Stimulated activated memory B cell treated with anti-CD40 and anti-IgM and Interleukin-4, amounts not matched to agents 10 μg/mL and 1 μg/mL and 100 μg/mL, for 72 hours (primary cell): ENCODE data around the gene DKC1.

ENCODE experiments used
- ATAC-seq: fragments of 150-1000 bp; cut with Tn5 transposase; 2 replicates; pipeline ENCODE4 v1.10.0; 2021
- H3K27ac Mint-ChIP-seq: one replicate; pipeline ENCODE4 v1.8.0; 2022; ENCODE audit warnings: mild to moderate bottlenecking, mixed read lengths
- H3K27me3 Mint-ChIP-seq: one replicate; pipeline ENCODE4 v1.8.0; 2022; ENCODE audit warnings: mixed read lengths
- H3K36me3 Mint-ChIP-seq: one replicate; pipeline ENCODE4 v1.8.0; 2022; ENCODE audit warnings: mixed read lengths
- H3K4me1 Mint-ChIP-seq: one replicate; pipeline ENCODE4 v1.8.0; 2022; ENCODE audit warnings: mixed read lengths
- H3K4me3 Mint-ChIP-seq: one replicate; pipeline ENCODE4 v1.8.0; 2022; ENCODE audit warnings: mild to moderate bottlenecking, moderate library complexity, mixed read lengths
- H3K9me3 Mint-ChIP-seq: one replicate; pipeline ENCODE4 v1.8.0; 2022; ENCODE audit warnings: mixed read lengths

Gene DKC1

GRCh38 chrX:154731184-154731583, 31.5 kb upstream of the DKC1 start:
- H3K4me3 Mint-ChIP-seq: no peak overlapping the region
- H3K36me3 Mint-ChIP-seq: peaks cover 10% of the 10 kb centered on the region
- H3K4me1 Mint-ChIP-seq: peaks cover 46% of the 10 kb centered on the region
- H3K9me3 Mint-ChIP-seq: no peaks in the 10 kb centered on the region
- H3K27ac Mint-ChIP-seq: peak overlapping the region; percentile 12
- H3K27me3 Mint-ChIP-seq: no peaks in the 10 kb centered on the region
- no peak for ATAC-seq

GRCh38 chrX:154731881-154732280, 30.8 kb upstream of the DKC1 start:
- ATAC-seq: no peak
- Mint-ChIP-seq H3K27ac (no peak overlapping the region), H3K4me3 (no peak overlapping the region), H3K4me1 (peaks cover 41% of the 10 kb centered on the region), H3K27me3 (no peaks in the 10 kb centered on the region), H3K9me3 (no peaks in the 10 kb centered on the region), H3K36me3 (peaks cover 10% of the 10 kb centered on the region)

GRCh38 chrX:154732421-154733065, 30.1 kb upstream of the DKC1 start:
- Mint-ChIP-seq H3K4me3 (no peak overlapping the region), H3K4me1 (peaks cover 43% of the 10 kb centered on the region)

GRCh38 chrX:154733066-154733425, 29.6 kb upstream of the DKC1 start:
- Mint-ChIP-seq H3K9me3 (no peaks in the 10 kb centered on the region), H3K36me3 (peaks cover 10% of the 10 kb centered on the region), H3K27me3 (no peaks in the 10 kb centered on the region), H3K4me1 (peaks cover 43% of the 10 kb centered on the region), H3K27ac (peak overlapping the region; percentile 35), H3K4me3 (no peak overlapping the region)
- ATAC-seq: no peak

More at GRCh38 chrX:154732421-154733065, 30.1 kb upstream of the DKC1 start:
- Mint-ChIP-seq H3K27me3 (no peaks in the 10 kb centered on the region), H3K36me3 (peaks cover 10% of the 10 kb centered on the region), H3K27ac (peak overlapping the region; percentile 35), H3K9me3 (no peaks in the 10 kb centered on the region)
- ATAC-seq: no peak

- ATAC-seq: peak; percentile 65
- Mint-ChIP-seq H3K4me3 (peak overlapping the region; percentile 67), H3K27ac (peak overlapping the region; percentile 87)
These were observed 28.4 kb upstream of the DKC1 start for GRCh38 chrX:154734061-154734781.

GRCh38 chrX:154735695-154736393, 26.8 kb upstream of the DKC1 start:
- Mint-ChIP-seq H3K27ac (peak overlapping the region; percentile 74), H3K36me3 (peaks cover 5% of the 10 kb centered on the region), H3K9me3 (no peaks in the 10 kb centered on the region), H3K4me3 (peak overlapping the region; percentile 48), H3K4me1 (peaks cover 31% of the 10 kb centered on the region), H3K27me3 (no peaks in the 10 kb centered on the region)
- ATAC-seq: no peak

More at GRCh38 chrX:154734061-154734781, 28.4 kb upstream of the DKC1 start:
- H3K4me1 Mint-ChIP-seq: peaks cover 38% of the 10 kb centered on the region
- H3K36me3 Mint-ChIP-seq: peaks cover 10% of the 10 kb centered on the region
- H3K27me3 Mint-ChIP-seq: no peaks in the 10 kb centered on the region
- H3K9me3 Mint-ChIP-seq: no peaks in the 10 kb centered on the region

GRCh38 chrX:154737136-154737535, 25.5 kb upstream of the DKC1 start:
- Mint-ChIP-seq H3K27ac (peak overlapping the region; percentile 30), H3K9me3 (no peaks in the 10 kb centered on the region), H3K27me3 (no peaks in the 10 kb centered on the region), H3K4me1 (peaks cover 25% of the 10 kb centered on the region), H3K4me3 (no peak overlapping the region), H3K36me3 (no peaks in the 10 kb centered on the region)
- ATAC-seq: no peak

- no peak for ATAC-seq
- no peaks in the 10 kb centered on the region for H3K27me3 Mint-ChIP-seq
- H3K4me1 Mint-ChIP-seq: peaks cover 25% of the 10 kb centered on the region
- no peak overlapping the region for H3K27ac Mint-ChIP-seq
- no peaks in the 10 kb centered on the region for H3K9me3 Mint-ChIP-seq
- H3K4me3 Mint-ChIP-seq: no peak overlapping the region
- H3K36me3 Mint-ChIP-seq: no peaks in the 10 kb centered on the region
These were observed 24.5 kb upstream of the DKC1 start for GRCh38 chrX:154738011-154738738.

- Mint-ChIP-seq H3K9me3 (no peaks in the 10 kb centered on the region), H3K4me3 (no peak overlapping the region), H3K4me1 (peaks cover 17% of the 10 kb centered on the region), H3K36me3 (no peaks in the 10 kb centered on the region), H3K27me3 (no peaks in the 10 kb centered on the region), H3K27ac (no peak overlapping the region)
- ATAC-seq: no peak
These were observed 22.7 kb upstream of the DKC1 start for GRCh38 chrX:154739952-154740465.

GRCh38 chrX:154742613-154743012, 20.1 kb upstream of the DKC1 start:
- H3K27ac Mint-ChIP-seq: no peak overlapping the region
- no peaks in the 10 kb centered on the region for H3K9me3 Mint-ChIP-seq
- no peak overlapping the region for H3K4me3 Mint-ChIP-seq
- ATAC-seq: no peak
- no peaks in the 10 kb centered on the region for H3K27me3 Mint-ChIP-seq
- H3K36me3 Mint-ChIP-seq: no peaks in the 10 kb centered on the region
- H3K4me1 Mint-ChIP-seq: peaks cover under 1% of the 10 kb centered on the region

GRCh38 chrX:154748712-154749339, 13.8 kb upstream of the DKC1 start:
- peak; percentile 66 for ATAC-seq
- H3K27me3 Mint-ChIP-seq: no peaks in the 10 kb centered on the region
- H3K27ac Mint-ChIP-seq: no peak overlapping the region
- H3K36me3 Mint-ChIP-seq: no peaks in the 10 kb centered on the region
- no peak overlapping the region for H3K4me3 Mint-ChIP-seq
- no peaks in the 10 kb centered on the region for H3K9me3 Mint-ChIP-seq
- no peaks in the 10 kb centered on the region for H3K4me1 Mint-ChIP-seq

- H3K36me3 Mint-ChIP-seq: no peaks in the 10 kb centered on the region
- H3K4me3 Mint-ChIP-seq: peak overlapping the region; percentile 77
- no peak for ATAC-seq
- H3K27ac Mint-ChIP-seq: no peak overlapping the region
- no peaks in the 10 kb centered on the region for H3K9me3 Mint-ChIP-seq
- H3K27me3 Mint-ChIP-seq: no peaks in the 10 kb centered on the region
- no peaks in the 10 kb centered on the region for H3K4me1 Mint-ChIP-seq
These were observed 12.8 kb upstream of the DKC1 start for GRCh38 chrX:154749856-154750255.

- H3K9me3 Mint-ChIP-seq: no peaks in the 10 kb centered on the region
- ATAC-seq: peak; percentile 86
- H3K27ac Mint-ChIP-seq: peak within 1 kb of the TSS; percentile 88
- H3K36me3 Mint-ChIP-seq: no peaks in the 10 kb centered on the region
- peak within 1 kb of the TSS; percentile 88 for H3K4me3 Mint-ChIP-seq
- no peaks in the 10 kb centered on the region for H3K27me3 Mint-ChIP-seq
- no peaks in the 10 kb centered on the region for H3K4me1 Mint-ChIP-seq
These were observed 12.1 kb upstream of the DKC1 start, which contains the start of gene GAB3 for GRCh38 chrX:154750301-154751202. Gene GAB3, minus strand, starts transcription at chrX:154751077. Its CDS starts 52 bp downstream, at chrX:154751025.
